ENCODE results near the gene IFFO2. TPM values are rescaled to one million over a fixed set of nuclear protein-coding genes. Genes with fewer than 3 reads are reported as not detected.

Gene IFFO2
- total and polyA plus RNA-seq, 2 of the 8 experiments (the other 6 are each of a cell fraction or from before 2014, with no cell fraction given), result 6.6 to 10.4 TPM

DNA sequence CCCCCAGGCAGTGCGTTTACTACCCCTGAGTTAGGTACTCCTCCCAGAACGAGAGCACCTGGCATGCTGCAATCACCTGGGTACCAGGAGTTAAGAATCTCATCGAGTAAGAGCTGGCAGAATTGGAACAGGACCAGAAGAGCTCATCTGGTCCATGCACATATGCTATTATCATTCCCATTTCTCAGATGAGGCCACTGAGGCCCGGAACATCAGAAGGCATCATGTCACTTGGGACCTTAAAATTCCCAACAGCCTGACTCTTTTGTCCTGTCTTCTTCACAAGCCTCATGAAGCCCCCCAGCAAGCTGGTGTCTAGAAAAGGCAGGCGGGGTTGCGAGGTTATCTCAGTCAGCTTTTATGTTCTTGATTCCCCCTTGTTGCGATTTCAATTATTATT is 13.9 kb upstream of the IFFO2 start:
- no peak for DNase-seq (ENCODE audit: low read depth in 1 of 2, low spot score in 2 of 2)
- no peak overlapping the region for H3K27ac ChIP-seq (ENCODE audit: low read depth, low read length)
- H4K91ac ChIP-seq (replicated peaks; ENCODE audit: insufficient read length, low read length), result no peak overlapping the region
- H3K36me3 ChIP-seq (ENCODE audit: control insufficient read depth in 2 of 4, insufficient read depth in 4 of 4, low read length in 3 of 4), result no peaks in the 10 kb centered on the region
- no peak overlapping the region for H3K14ac ChIP-seq (ENCODE audit: insufficient read length)
- no peak overlapping the region for H3K56ac ChIP-seq (replicated peaks; ENCODE audit: insufficient read length, low read depth, low read length)
- no peaks in the 10 kb centered on the region for H3K79me1 ChIP-seq (ENCODE audit: low read depth, low read length)
- H2AK5ac ChIP-seq (ENCODE audit: low read depth, low read length), result no peak overlapping the region
- WGBS, 2 experiments (ENCODE audit: extremely low coverage in 1 of 2, insufficient coverage in 1 of 2, insufficient read length in 1 of 2, insufficient replicate concordance in 2 of 2, low coverage in 1 of 2, low lambda C conversion rate in 2 of 2, missing lambda C conversion rate in 1 of 2), result 94% methylated on average over 7 of the region's 7 CpGs; no CpG with 5 or more reads in 1 of the 2 experiments
- H2BK20ac ChIP-seq (ENCODE audit: low read length), result no peak overlapping the region
- no peak for TF ChIP-seq TAF7 (optimal IDR thresholded peaks at IDR 0.05; ENCODE audit: borderline replicate concordance, low read depth, low read length)
- TF ChIP-seq RBBP5 (IDR thresholded peaks at IDR 0.05; ENCODE audit: borderline replicate concordance, low read depth, low read length), result no peak
- TF ChIP-seq BRCA1 (IDR thresholded peaks at IDR 0.05; ENCODE audit: low read depth, low read length), result no peak
- TF ChIP-seq, protein P1, sequence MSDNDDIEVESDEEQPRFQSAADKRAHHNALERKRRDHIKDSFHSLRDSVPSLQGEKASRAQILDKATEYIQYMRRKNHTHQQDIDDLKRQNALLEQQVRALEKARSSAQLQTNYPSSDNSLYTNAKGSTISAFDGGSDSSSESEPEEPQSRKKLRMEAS (IDR thresholded peaks at IDR 0.05), result no peak
- TF ChIP-seq, protein P2, sequence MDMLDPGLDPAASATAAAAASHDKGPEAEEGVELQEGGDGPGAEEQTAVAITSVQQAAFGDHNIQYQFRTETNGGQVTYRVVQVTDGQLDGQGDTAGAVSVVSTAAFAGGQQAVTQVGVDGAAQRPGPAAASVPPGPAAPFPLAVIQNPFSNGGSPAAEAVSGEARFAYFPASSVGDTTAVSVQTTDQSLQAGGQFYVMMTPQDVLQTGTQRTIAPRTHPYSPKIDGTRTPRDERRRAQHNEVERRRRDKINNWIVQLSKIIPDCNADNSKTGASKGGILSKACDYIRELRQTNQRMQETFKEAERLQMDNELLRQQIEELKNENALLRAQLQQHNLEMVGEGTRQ (IDR thresholded peaks at IDR 0.05; ENCODE audit: low read length), result no peak
- TF ChIP-seq ASH2L (IDR thresholded peaks at IDR 0.05; ENCODE audit: low read length), result no peak
- no peak for TF ChIP-seq TEAD4 (IDR thresholded peaks at IDR 0.05; ENCODE audit: low read depth, low read length)
- TF ChIP-seq KDM5A (IDR thresholded peaks at IDR 0.05; ENCODE audit: low read length), result no peak
- TF ChIP-seq SRF (IDR thresholded peaks at IDR 0.05; ENCODE audit: low read depth, low read length), result no peak
- no peak for TF ChIP-seq SP1 (IDR thresholded peaks at IDR 0.05; ENCODE audit: low read depth, low read length)
- no peak for TF ChIP-seq SP4 (IDR thresholded peaks at IDR 0.05; ENCODE audit: low read length)
- no peak overlapping the region for H4K5ac ChIP-seq (ENCODE audit: insufficient read length, low read depth, low read length)
- peaks cover 0 to 7% (median 1%) of the 10 kb centered on the region in 4 experiments; a peak in 4 of 7 replicates for H3K4me1 ChIP-seq (replicated peaks in 1 of 4; ENCODE audit: control insufficient read depth in 3 of 4, insufficient read depth in 4 of 4, low read length in 3 of 4)
- no peak overlapping the region for H2AFZ ChIP-seq (ENCODE audit: low read length)
- no peaks in the 10 kb centered on the region; a peak in 1 of 7 replicates for H3K27me3 ChIP-seq (replicated peaks in 1 of 4; ENCODE audit: control insufficient read depth in 3 of 4, extremely low read depth in 1 of 4, insufficient read depth in 3 of 4, low read length in 3 of 4)
- ChIA-PET POLR2A (ENCODE audit: partially characterized antibody) (no interaction called here), CTCF (ENCODE audit: partially characterized antibody) (interaction anchor here (0.8 to 1.5 kb wide), 4 partner anchors 13 to 57 kb away, joined by 3 to 9 read pairs (median 3); no protein-coding TSS in a partner anchor)
- no peaks in the 10 kb centered on the region for H3K9me3 ChIP-seq (ENCODE audit: insufficient read depth in 2 of 2, low read depth in 1 of 2, low read length in 1 of 2)
- no peaks in the 10 kb centered on the region for H3K79me2 ChIP-seq (ENCODE audit: control insufficient read depth in 1 of 2, insufficient read depth in 2 of 2, low read length in 2 of 2)
- no peak overlapping the region for H3K9ac ChIP-seq (replicated peaks in 1 of 4; ENCODE audit: extremely low read depth in 1 of 4, low read depth in 3 of 4, low read length in 3 of 4)
- no peak for FAIRE-seq
- no peak overlapping the region for H2BK15ac ChIP-seq (ENCODE audit: low read length)
- no peak overlapping the region for H2BK12ac ChIP-seq (ENCODE audit: low read depth, low read length)
- no peaks in the 10 kb centered on the region for H3K23me2 ChIP-seq (ENCODE audit: low read depth, low read length)
- no peak overlapping the region for H3K4me3 ChIP-seq (ENCODE audit: extremely low read depth in 1 of 4, insufficient read depth in 2 of 4, low read depth in 3 of 4, low read length in 4 of 4)
- no peak overlapping the region for H2BK120ac ChIP-seq (replicated peaks; ENCODE audit: low read depth, low read length)
- no peaks in the 10 kb centered on the region for H4K20me1 ChIP-seq (replicated peaks in 1 of 2; ENCODE audit: control insufficient read depth in 1 of 2, insufficient read depth in 2 of 2, low read length in 2 of 2)
- no peak overlapping the region for H4K8ac ChIP-seq (ENCODE audit: extremely low read depth, insufficient read depth, low read length)
- H3K23ac ChIP-seq (ENCODE audit: insufficient read length), result no peak overlapping the region
- H3K4me2 ChIP-seq (ENCODE audit: insufficient read depth in 1 of 2, low read depth in 2 of 2, low read length in 2 of 2), result no peak overlapping the region
- no peak overlapping the region for H3K4ac ChIP-seq (replicated peaks; ENCODE audit: insufficient read length, low read depth, low read length)
- H3K18ac ChIP-seq (ENCODE audit: extremely low read depth, low read length), result no peak overlapping the region
- no peak overlapping the region for H2BK5ac ChIP-seq (ENCODE audit: low read depth, low read length)
